Measurements from ENCODE around the gene MAGEA9B.
"Not testable (repeated sequence)": the region's sequence is repeated elsewhere in the genome, so short reads cannot be mapped to it uniquely, and the experiment has no call there.

Gene MAGEA9B

GRCh38 chrX:149541521-149542047, 45.7 kb downstream of the MAGEA9B start:
- TF ChIP-seq TOX (CRISPR knock-in tag; IDR thresholded peaks at IDR 0.05; ENCODE audit: borderline replicate concordance), result no peak
- TF ChIP-seq GLIS3 (CRISPR knock-in tag; IDR thresholded peaks at IDR 0.05), result no peak
- TF ChIP-seq ZNF70 (CRISPR knock-in tag; IDR thresholded peaks at IDR 0.05), result no peak
- no peak for TF ChIP-seq CREB5 (CRISPR knock-in tag; IDR thresholded peaks at IDR 0.05; ENCODE audit: low read depth)
- no peak for TF ChIP-seq POU6F1 (CRISPR knock-in tag; IDR thresholded peaks at IDR 0.05; ENCODE audit: borderline replicate concordance, low read depth)
- TF ChIP-seq TSHZ2 (CRISPR knock-in tag; IDR thresholded peaks at IDR 0.05), result no peak
- no peak for ATAC-seq

GRCh38 chrX:149540621-149541520, 46.4 kb downstream of the MAGEA9B start, which contains the start of gene EOLA1:
EOLA1 (plus strand) TSS chrX:149541012; CDS start chrX:149545631, 4,619 bp downstream.
- TF ChIP-seq TOX (CRISPR knock-in tag; IDR thresholded peaks at IDR 0.05; ENCODE audit: borderline replicate concordance) (peak; percentile 82; the same call in 1 of the 2 replicates), ZC3H10 (CRISPR knock-in tag; IDR thresholded peaks at IDR 0.05) (peak; percentile 60; the same call in 1 of the 2 replicates), ZNF8 (CRISPR knock-in tag; IDR thresholded peaks at IDR 0.05) (no peak)

GRCh38 chrX:149540131-149540620, 47.1 kb downstream of the MAGEA9B start:
- peak; percentile 46 for ATAC-seq
- TF ChIP-seq ZFP30 (CRISPR knock-in tag; IDR thresholded peaks at IDR 0.05), result no peak
- no peak for TF ChIP-seq CSDC2 (CRISPR knock-in tag; IDR thresholded peaks at IDR 0.05)
- no peak for TF ChIP-seq ISL1 (CRISPR knock-in tag; IDR thresholded peaks at IDR 0.05)
- no peak for TF ChIP-seq ZNF8 (CRISPR knock-in tag; IDR thresholded peaks at IDR 0.05)
- TF ChIP-seq TCF4 (CRISPR knock-in tag; IDR thresholded peaks at IDR 0.05; ENCODE audit: borderline replicate concordance), result no peak
- TF ChIP-seq CSRNP3 (CRISPR knock-in tag; IDR thresholded peaks at IDR 0.05), result no peak

More at GRCh38 chrX:149540621-149541520, 46.4 kb downstream of the MAGEA9B start, which contains the start of gene EOLA1:
- peak; percentile 73 for ATAC-seq

GRCh38 chrX:149539283-149540130, 47.8 kb downstream of the MAGEA9B start:
- ATAC-seq, result peak; percentile 74
- TF ChIP-seq RARB (CRISPR knock-in tag; IDR thresholded peaks at IDR 0.05), result no peak
- TF ChIP-seq GLIS3 (CRISPR knock-in tag; IDR thresholded peaks at IDR 0.05), result no peak
- TF ChIP-seq CSDC2 (CRISPR knock-in tag; IDR thresholded peaks at IDR 0.05), result no peak
- no peak for TF ChIP-seq ZC3H10 (CRISPR knock-in tag; IDR thresholded peaks at IDR 0.05)
- TF ChIP-seq CSRNP3 (CRISPR knock-in tag; IDR thresholded peaks at IDR 0.05), result no peak
- TF ChIP-seq ZFP30 (CRISPR knock-in tag; IDR thresholded peaks at IDR 0.05), result no peak
- TF ChIP-seq TOX (CRISPR knock-in tag; IDR thresholded peaks at IDR 0.05; ENCODE audit: borderline replicate concordance), result no peak
- TF ChIP-seq ESRRG (CRISPR knock-in tag; IDR thresholded peaks at IDR 0.05), result no peak
- TF ChIP-seq ARNTL (CRISPR knock-in tag; IDR thresholded peaks at IDR 0.05; ENCODE audit: borderline replicate concordance, low read depth), result no peak
- no peak for TF ChIP-seq BACH2 (CRISPR knock-in tag; IDR thresholded peaks at IDR 0.05; ENCODE audit: borderline replicate concordance)
- no peak for TF ChIP-seq ZNF8 (CRISPR knock-in tag; IDR thresholded peaks at IDR 0.05)

GRCh38 chrX:149537474-149537873, 49.8 kb downstream of the MAGEA9B start:
- not testable (repeated sequence) for ATAC-seq

- ATAC-seq, result not testable (repeated sequence)
Observed at GRCh38 chrX:149534926-149535602, 52.2 kb downstream of the MAGEA9B start.

GRCh38 chrX:149533999-149534398, 53.3 kb downstream of the MAGEA9B start:
- ATAC-seq, result not testable (repeated sequence)

Measured in SK-N-SH treated with all-trans-retinoic acid at 6 μM for 48 hours (cell line).